GM18511 (cell line): Measurements from ENCODE around the gene TMEM141.
"Not testable (repeated sequence)": the region's sequence is repeated elsewhere in the genome, so short reads cannot be mapped to it uniquely, and the experiment has no call there.

Source experiments
- ATAC-seq: cut with Tn5 transposase; IDR thresholded peaks from one replicate; pipeline ENCODE4 v1.9.1; 2021; ENCODE audit warnings: mild to moderate bottlenecking, moderate library complexity; ENCODE audit not compliant: unreplicated experiment

Gene TMEM141

GRCh38 chr9:136793086-136793946 lies 2.2 kb downstream of the TMEM141 start:
- ATAC-seq: no peak

DNA sequence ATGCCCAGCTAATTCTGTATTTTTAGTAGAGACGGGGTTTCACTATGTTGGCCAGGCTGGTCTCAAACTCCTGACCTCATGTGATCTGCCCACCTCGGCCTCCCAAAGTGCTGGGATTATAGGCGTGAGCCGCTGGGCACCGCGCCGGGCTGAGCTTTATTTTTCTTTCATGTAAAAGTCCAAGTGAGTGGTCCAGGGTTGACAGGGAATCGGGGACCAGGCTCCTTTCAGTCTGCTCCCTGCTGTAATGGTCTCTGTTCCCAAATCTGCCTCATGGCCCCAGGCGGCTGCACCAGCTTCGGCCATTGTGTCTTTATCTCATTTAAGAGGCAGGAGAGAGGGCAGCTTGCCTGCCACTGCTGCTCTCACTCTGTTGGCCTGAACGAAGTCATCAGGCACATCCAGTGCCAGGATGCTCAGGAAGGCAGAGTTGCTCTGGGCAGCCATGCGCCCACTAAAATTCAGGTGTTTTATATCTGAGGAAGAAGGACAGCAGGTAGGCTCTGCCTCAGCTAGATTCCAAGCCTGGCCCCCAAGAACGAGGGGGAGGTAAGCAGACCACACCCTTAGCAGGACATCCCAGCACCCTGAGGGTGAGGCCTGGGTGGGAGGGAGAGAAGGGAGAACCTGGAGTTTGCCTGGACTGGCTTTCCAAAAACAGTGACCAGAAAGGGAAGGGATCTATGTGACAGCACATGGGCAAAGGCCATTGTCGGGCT lies 3.3 kb downstream of the TMEM141 start:
- ATAC-seq: no peak

- ATAC-seq: no peak
Measured at GRCh38 chr9:136795000-136795348, 3.8 kb downstream of the TMEM141 start.

GRCh38 chr9:136796238-136796774 lies 5.2 kb downstream of the TMEM141 start, which contains the start of gene CCDC183:
Gene CCDC183 (plus strand): TSS chr9:136796338. CDS start chr9:136796398, 60 bp downstream.
- no peak for ATAC-seq

DNA sequence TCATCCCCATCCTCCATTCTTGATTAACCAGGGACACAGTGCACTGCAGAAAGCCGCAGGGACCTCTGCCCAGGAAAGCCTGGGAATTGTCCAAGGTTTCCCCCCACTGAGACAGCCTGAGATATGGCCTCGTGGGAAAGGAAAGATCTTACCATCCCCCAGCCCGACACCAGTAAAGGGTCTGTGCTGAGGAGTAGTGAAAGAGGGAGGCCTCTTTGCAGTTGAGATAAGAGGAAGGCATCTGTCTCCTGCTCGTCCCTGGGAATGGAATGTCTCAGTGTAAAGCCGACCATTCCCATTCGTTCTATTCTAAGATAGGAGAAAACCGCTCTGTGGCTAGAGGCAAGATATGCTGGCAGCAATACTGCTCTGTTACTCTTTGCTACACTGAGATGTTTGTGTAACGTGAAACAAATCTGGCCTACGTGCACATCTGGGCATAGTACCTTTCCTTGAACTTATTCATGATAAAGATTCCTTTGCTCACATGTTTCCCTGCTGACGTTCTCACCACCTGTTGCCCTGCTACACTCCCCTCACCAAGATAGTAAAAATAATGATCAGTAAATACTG lies 5.7 kb downstream of the TMEM141 start:
- not testable (repeated sequence) for ATAC-seq

- no peak for ATAC-seq
Measured at GRCh38 chr9:136798708-136799078, 7.5 kb downstream of the TMEM141 start.

- ATAC-seq: no peak
Measured at GRCh38 chr9:136799079-136799853, 8.1 kb downstream of the TMEM141 start.

DNA sequence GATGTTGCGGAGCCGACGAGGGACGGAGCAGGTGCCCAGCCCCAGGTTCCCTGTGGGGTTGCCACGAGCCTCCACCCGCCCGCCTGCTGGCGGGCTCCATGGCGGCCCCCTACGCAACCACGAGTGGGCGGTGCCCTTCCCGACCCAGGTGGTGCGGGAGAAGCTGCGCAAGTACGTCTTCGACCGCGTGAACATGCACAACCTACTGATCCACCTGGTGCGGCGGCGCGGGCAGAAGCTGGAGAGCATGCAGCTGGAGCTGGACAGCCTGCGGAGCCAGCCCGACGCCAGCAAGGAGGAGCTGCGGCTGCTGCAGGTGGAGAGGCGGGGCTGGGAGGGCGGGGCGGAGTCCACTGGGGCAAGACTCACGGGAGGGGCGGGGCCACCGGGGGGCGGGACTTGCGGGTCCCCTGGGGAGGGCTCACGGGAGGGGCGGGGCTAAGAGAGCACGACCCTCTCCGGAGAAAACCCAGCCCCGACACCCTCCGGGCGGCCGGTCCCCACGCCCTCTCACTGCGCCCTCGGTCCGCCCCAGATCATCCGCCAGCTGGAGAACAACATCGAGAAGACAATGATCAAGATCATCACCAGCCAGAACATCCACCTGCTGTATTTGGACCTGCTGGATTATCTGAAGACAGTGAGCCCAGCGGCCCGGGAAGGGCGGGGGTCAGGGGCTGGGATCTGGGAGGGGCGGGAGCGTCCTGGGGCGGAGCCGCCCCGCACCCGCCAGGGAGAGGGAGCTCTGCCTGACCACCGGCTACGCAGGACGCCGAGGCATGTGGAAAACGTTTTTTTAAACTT lies 8.9 kb downstream of the TMEM141 start:
- ATAC-seq: peak; percentile 58

- no peak for ATAC-seq
Measured at GRCh38 chr9:136802321-136802720, 11.2 kb downstream of the TMEM141 start.

DNA sequence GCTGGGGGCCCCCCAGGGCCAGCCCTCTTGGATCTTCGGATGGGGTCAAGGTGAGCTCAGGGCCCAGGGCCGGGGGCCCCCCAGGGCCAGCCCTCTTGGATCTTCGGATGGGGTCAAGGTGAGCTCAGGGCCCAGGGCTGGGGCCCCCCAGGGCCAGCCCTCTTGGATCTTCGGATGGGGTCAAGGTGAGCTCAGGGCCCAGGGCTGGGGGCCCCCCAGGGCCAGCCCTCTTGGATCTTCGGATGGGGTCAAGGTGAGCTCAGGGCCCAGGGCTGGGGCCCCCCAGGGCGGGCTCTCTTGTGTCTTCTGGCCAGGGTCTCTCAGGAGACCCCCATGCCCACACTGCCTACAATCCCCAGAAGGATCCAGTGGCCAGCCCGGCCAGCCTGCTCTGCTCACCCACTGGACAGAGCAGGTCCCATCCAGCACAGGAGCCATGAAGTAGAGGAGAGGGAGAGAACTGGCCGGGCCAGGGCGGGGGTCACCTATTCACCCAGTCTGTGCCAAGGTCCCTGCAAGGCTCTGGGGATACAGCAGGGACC lies 11.9 kb downstream of the TMEM141 start:
- ATAC-seq: not testable (repeated sequence)

DNA sequence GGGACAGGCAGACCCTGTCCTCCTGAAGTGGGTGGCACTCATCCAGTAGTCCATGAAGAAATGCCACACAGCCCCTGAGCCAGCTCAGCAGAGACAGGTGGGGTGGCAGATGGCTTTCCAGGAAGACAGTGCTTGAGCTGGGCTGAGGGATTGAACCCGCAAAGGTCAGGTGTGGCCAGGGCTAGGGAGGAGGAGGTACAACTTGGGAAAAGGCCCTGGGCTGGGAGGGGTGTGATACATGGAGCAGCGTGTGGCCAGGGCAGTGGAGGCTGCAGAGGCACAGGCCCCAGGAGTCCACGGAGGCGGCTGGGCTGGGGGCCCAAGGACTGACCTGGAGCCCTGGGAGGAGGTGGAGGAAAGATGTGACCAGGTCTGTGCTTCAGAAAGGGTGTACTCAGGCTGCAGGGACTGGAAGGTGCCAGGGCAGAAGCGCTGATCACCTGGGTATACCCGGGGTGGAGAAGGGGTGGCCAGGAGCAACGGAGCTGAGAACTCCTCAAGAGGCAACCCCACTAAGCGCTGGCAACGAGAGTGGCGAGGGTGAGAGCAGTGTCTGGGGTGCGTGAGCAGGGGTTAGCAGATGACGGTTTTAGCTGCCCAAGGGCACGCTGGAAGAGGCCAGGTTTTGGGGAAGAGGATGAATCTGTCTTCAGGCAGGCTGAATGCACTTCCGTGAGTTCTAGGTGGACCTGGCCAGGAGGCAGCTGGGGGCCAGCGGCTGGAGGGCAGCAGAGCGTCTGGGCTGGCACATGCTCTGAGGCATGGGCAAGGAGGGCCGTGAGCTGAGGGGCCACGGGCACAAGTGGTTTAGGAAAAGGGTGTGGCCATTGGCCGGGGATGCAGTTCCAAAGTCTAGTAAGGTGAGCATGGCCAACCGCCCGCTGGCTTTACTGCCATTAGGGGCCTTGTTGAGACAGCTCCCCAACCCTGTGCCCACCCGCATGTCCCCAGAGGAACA lies 12.7 kb downstream of the TMEM141 start:
- ATAC-seq: no peak

- ATAC-seq: no peak
Measured at GRCh38 chr9:136804509-136805206, 13.5 kb downstream of the TMEM141 start.

GRCh38 chr9:136805207-136805740 lies 14.1 kb downstream of the TMEM141 start:
- no peak for ATAC-seq

- no peak for ATAC-seq
Measured at GRCh38 chr9:136806067-136806466, 14.9 kb downstream of the TMEM141 start.

- no peak for ATAC-seq
Measured at GRCh38 chr9:136806631-136807201, 15.6 kb downstream of the TMEM141 start.

DNA sequence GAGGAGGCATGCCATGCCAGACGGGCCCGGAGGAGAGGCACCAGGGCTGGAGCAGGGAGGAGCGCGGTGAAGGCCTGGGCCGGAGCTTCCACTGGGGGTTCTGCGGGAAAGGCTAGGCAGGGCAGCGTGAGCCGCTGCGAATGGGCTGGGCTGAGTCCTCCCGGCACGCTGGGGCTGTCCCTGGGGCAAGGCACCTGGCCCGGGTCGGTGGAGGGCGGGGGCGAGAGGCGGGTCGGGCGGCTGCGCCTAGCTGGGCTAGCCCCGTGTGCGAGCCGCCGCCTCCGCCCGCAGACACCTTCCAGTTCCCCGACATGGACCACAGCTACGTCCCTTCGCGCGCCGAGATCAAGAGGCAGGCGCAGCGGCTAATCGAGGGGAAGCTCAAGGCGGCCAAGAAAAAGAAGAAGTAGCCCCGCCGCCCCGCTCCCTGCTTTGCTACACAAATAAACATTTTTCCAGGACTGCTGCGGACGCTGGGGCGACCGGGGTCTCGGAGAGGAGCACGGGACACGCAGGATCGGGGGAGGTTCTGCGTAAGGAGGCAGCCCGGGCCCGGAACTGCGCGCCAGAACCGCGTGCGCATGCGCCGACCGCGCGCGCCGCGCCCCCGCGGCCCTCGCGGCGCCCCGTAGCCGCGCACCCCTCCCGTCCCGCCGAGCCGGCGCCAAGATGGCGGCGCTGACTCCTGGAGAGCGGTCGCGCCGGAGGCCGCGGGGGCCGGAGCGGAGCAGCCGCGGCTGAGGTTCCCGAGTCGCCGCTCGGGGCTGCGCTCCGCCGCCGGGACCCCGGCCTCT lies 16.3 kb downstream of the TMEM141 start, which contains the start of gene RABL6:
RABL6 (plus strand) TSS at position 668 of the 794 bp plus-strand sequence. CDS start 249 bp downstream, outside the sequence.
- ATAC-seq: peak; percentile 87
